Caco-2 (cell line): ENCODE measurements around the gene TMEM106A. TPM values are rescaled to one million over a fixed set of nuclear protein-coding genes. Genes with fewer than 3 reads are reported as not detected.
"Not testable (repeated sequence)": the region's sequence is repeated elsewhere in the genome, so short reads cannot be mapped to it uniquely, and the experiment has no call there.

ENCODE experiments used
- BruUV-seq: library from RNA; stranded (reverse); fragments of 400-500 nt; replicated peaks from 2 replicates; lab custom pipeline; 2021; lab: Mats Ljungman, UMichigan
- CTCF ChIA-PET: fragments of 300-600 bp; sonication (Branson Sonifier 250); formaldehyde crosslinking; loops from one replicate; lab custom pipeline; 2022; ENCODE audit warnings: antibody characterized with exemption; lab: Charles Lee
- POLR2A ChIA-PET: fragments of 300-600 bp; sonication (Branson Sonifier 250); formaldehyde crosslinking; loops from one replicate; lab custom pipeline; 2022; ENCODE audit warnings: antibody characterized with exemption; lab: Charles Lee
- DNase-seq, 2 experiments: peaks; one replicate each; pipeline versions ENCODE4 v3.0.0 to v3.0.0-alpha.2; 2020 to 2022
- H3K27me3 ChIP-seq: replicated peaks from 2 replicates; pipeline ENCODE4 v1.6.0; 2011; ENCODE audit warnings: low read length; ENCODE audit not compliant: control insufficient read depth, insufficient read depth
- H3K36me3 ChIP-seq: 2 replicates; pipeline ENCODE4 v1.5.1; 2011; ENCODE audit warnings: low read length; ENCODE audit not compliant: control insufficient read depth, insufficient read depth
- H3K4me1 ChIP-seq: fragments of 250-450 bp; sonication (Bioruptor Pico); 2 replicates; pipeline ENCODE4 v1.5.1; 2020; ENCODE audit warnings: mild to moderate bottlenecking
- H3K4me3 ChIP-seq: 2 replicates; pipeline ENCODE4 v1.5.1; 2011; ENCODE audit warnings: low read depth, mild to moderate bottlenecking, control low read depth, low read length
- H3K9me3 ChIP-seq: fragments of 250-450 bp; sonication (Bioruptor Pico); 2 replicates; pipeline ENCODE4 v1.5.1; 2020; ENCODE audit warnings: mild to moderate bottlenecking, moderate library complexity
- H3K27ac Mint-ChIP-seq: one replicate; pipeline ENCODE4 v1.8.0; 2022; ENCODE audit warnings: mixed read lengths; ENCODE audit not compliant: unreplicated experiment
- H3K27me3 Mint-ChIP-seq: one replicate; pipeline ENCODE4 v1.8.0; 2022; ENCODE audit warnings: mixed read lengths; ENCODE audit not compliant: insufficient read depth, unreplicated experiment
- H3K36me3 Mint-ChIP-seq: one replicate; pipeline ENCODE4 v1.8.0; 2022; ENCODE audit warnings: mild to moderate bottlenecking, mixed read lengths; ENCODE audit not compliant: insufficient read depth, unreplicated experiment
- H3K4me1 Mint-ChIP-seq: one replicate; pipeline ENCODE4 v1.8.0; 2022; ENCODE audit warnings: low read depth, mixed read lengths; ENCODE audit not compliant: unreplicated experiment
- H3K4me3 Mint-ChIP-seq: one replicate; pipeline ENCODE4 v1.8.0; 2022; ENCODE audit warnings: mild to moderate bottlenecking, moderate library complexity, mixed read lengths; ENCODE audit not compliant: unreplicated experiment
- H3K9me3 Mint-ChIP-seq: one replicate; pipeline ENCODE4 v1.8.0; 2022; ENCODE audit warnings: mixed read lengths; ENCODE audit not compliant: unreplicated experiment
- intact Hi-C: fragments of 100-400 bp; cut with micrococcal nuclease; formaldehyde crosslinking; loops from one replicate; pipeline ENCODE4 v1.10.0; 2022; ENCODE audit not compliant: unreplicated experiment
- total RNA-seq: library from RNA; stranded (reverse); gene quantifications from 2 replicates; pipeline ENCODE4 v1.2.3, GENCODE V29; 2022
- TF ChIP-seq, protein P1 (sequence below), 2 experiments: fragments of 200-600 bp in 1 of 2; IDR thresholded peaks; 1 replicate in 1 of 2; 2 replicates in 1 of 2; pipeline versions ENCODE4 v1.5.1 to v1.8.0; 2011 to 2022; ENCODE audit warnings: antibody characterized with exemption in 1 of 2, control low read depth in 1 of 2, inconsistent platforms in 1 of 2, low read depth in 1 of 2, low read length in 1 of 2, mild to moderate bottlenecking in 1 of 2, moderate library complexity in 1 of 2; ENCODE audit not compliant: insufficient read depth in 1 of 2, severe bottlenecking in 1 of 2, unreplicated experiment in 1 of 2

Gene TMEM106A
- total RNA-seq, 1 experiment from 2014 or later = 8.0 TPM

DNA sequence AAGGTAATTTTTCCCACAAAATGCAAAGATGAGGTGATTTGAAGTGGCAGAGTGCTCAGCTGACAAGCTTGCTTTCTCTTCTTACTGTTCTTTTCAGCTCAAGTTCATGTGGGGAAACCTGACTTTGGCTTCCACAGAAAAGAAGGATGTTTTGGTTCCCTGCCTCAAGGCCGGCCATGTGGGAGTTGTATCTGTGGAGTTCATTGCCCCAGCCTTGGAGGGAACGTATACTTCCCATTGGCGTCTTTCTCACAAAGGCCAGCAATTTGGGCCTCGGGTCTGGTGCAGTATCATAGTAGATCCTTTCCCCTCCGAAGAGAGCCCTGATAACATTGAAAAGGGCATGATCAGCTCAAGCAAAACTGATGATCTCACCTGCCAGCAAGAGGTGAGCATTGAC is 18.4 kb upstream of the TMEM106A start:
- H3K4me1 ChIP-seq = no peaks in the 10 kb centered on the region
- peak in 1 of 2 experiments; percentile 1 for DNase-seq
- Mint-ChIP-seq H3K27ac (no peak overlapping the region), H3K4me3 (no peak overlapping the region), H3K27me3 (no peaks in the 10 kb centered on the region), H3K9me3 (no peaks in the 10 kb centered on the region), H3K4me1 (no peaks in the 10 kb centered on the region), H3K36me3 (peaks cover 65% of the 10 kb centered on the region)
- CTCF ChIA-PET = interaction anchor here (0.6 kb wide), 2 partner anchors 72 to 687 kb away, joined by 3 to 6 read pairs; no protein-coding TSS in a partner anchor
- H3K27me3 ChIP-seq = no peaks in the 10 kb centered on the region
- H3K36me3 ChIP-seq = peaks cover 6% of the 10 kb centered on the region
- POLR2A ChIA-PET = no interaction called here
- TF ChIP-seq, protein P1, sequence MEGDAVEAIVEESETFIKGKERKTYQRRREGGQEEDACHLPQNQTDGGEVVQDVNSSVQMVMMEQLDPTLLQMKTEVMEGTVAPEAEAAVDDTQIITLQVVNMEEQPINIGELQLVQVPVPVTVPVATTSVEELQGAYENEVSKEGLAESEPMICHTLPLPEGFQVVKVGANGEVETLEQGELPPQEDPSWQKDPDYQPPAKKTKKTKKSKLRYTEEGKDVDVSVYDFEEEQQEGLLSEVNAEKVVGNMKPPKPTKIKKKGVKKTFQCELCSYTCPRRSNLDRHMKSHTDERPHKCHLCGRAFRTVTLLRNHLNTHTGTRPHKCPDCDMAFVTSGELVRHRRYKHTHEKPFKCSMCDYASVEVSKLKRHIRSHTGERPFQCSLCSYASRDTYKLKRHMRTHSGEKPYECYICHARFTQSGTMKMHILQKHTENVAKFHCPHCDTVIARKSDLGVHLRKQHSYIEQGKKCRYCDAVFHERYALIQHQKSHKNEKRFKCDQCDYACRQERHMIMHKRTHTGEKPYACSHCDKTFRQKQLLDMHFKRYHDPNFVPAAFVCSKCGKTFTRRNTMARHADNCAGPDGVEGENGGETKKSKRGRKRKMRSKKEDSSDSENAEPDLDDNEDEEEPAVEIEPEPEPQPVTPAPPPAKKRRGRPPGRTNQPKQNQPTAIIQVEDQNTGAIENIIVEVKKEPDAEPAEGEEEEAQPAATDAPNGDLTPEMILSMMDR (IDR thresholded peaks at IDR 0.05; ENCODE audit: insufficient read depth in 1 of 2, low read depth in 1 of 2, low read length in 1 of 2, severe bottlenecking in 1 of 2, unreplicated experiment in 1 of 2) = no peak
- no peaks in the 10 kb centered on the region for H3K9me3 ChIP-seq
- H3K4me3 ChIP-seq = no peak overlapping the region
- no TSS peak for BruUV-seq
- intact Hi-C loops = no loop called here

DNA sequence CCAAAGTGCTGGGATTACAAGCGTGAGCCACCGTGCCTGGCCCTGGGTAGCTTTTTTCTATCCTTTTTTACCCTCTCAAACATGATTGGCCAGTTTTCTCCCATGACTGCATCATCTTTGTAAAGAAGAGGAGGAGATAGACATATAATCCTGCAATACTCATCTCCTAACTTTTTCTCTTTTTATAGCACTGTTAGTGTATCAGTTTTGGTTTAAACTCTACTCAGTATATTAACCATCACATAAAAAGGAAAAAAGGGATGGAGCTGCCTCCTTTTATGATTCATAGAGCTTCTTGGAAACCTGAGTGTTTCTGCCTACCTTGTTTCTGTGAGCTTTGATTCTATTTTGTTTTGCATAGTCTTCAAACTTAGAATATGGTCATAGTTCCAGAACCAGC is 12.0 kb upstream of the TMEM106A start:
- no peaks in the 10 kb centered on the region for H3K9me3 ChIP-seq
- POLR2A ChIA-PET = interaction anchor here (0.7 to 1.1 kb wide), 2 partner anchors 28 to 116 kb away, joined by 5 to 8 read pairs; no protein-coding TSS in a partner anchor
- no peaks in the 10 kb centered on the region for H3K27me3 ChIP-seq
- CTCF ChIA-PET = interaction anchor here (1.1 kb wide), 1 partner anchor 12 kb away, joined by 3 read pairs; the partner anchor contains the start of gene TMEM106A
- H3K4me3 ChIP-seq = no peak overlapping the region
- H3K4me1 ChIP-seq = no peaks in the 10 kb centered on the region
- intact Hi-C loops = no loop called here
- Mint-ChIP-seq H3K27me3 (no peaks in the 10 kb centered on the region), H3K27ac (no peak overlapping the region), H3K9me3 (no peaks in the 10 kb centered on the region), H3K4me1 (no peaks in the 10 kb centered on the region), H3K4me3 (no peak overlapping the region), H3K36me3 (peaks cover 71% of the 10 kb centered on the region)
- no peak for DNase-seq
- no TSS peak for BruUV-seq
- TF ChIP-seq, protein P1 (IDR thresholded peaks at IDR 0.05; ENCODE audit: insufficient read depth in 1 of 2, low read depth in 1 of 2, low read length in 1 of 2, severe bottlenecking in 1 of 2, unreplicated experiment in 1 of 2) = no peak
- H3K36me3 ChIP-seq = peaks cover 2% of the 10 kb centered on the region; the same call in 1 of the 2 replicates

DNA sequence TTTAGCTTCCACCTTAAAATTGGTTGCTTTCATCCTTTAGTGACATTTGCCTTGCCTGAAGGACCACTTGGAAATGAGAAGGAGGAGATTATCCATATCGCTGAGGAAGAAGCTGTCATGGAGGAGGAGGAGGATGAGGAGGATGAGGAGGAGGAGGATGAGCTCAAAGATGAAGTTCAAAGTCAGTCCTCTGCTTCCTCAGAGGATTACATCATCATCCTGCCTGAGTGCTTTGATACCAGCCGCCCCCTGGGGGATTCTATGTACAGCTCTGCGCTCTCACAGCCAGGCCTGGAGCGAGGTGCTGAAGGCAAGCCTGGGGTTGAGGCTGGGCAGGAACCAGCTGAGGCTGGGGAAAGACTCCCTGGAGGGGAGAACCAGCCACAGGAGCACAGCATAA is 11.5 kb upstream of the TMEM106A start:
- H3K36me3 ChIP-seq = peaks cover 2% of the 10 kb centered on the region; the same call in 1 of the 2 replicates
- H3K4me3 ChIP-seq = no peak overlapping the region
- H3K27me3 ChIP-seq = no peaks in the 10 kb centered on the region
- POLR2A ChIA-PET = interaction anchor here (0.7 to 1.1 kb wide), 2 partner anchors 28 to 116 kb away, joined by 5 to 8 read pairs; no protein-coding TSS in a partner anchor
- Mint-ChIP-seq H3K27me3 (no peaks in the 10 kb centered on the region), H3K36me3 (peaks cover 68% of the 10 kb centered on the region), H3K4me1 (no peaks in the 10 kb centered on the region), H3K9me3 (no peaks in the 10 kb centered on the region), H3K4me3 (no peak overlapping the region), H3K27ac (no peak overlapping the region)
- BruUV-seq = no TSS peak
- DNase-seq = no peak
- H3K4me1 ChIP-seq = no peaks in the 10 kb centered on the region
- H3K9me3 ChIP-seq = no peaks in the 10 kb centered on the region
- TF ChIP-seq, protein P1 (IDR thresholded peaks at IDR 0.05; ENCODE audit: insufficient read depth in 1 of 2, low read depth in 1 of 2, low read length in 1 of 2, severe bottlenecking in 1 of 2, unreplicated experiment in 1 of 2) = no peak
- intact Hi-C loops = no loop called here
- CTCF ChIA-PET = interaction anchor here (0.9 to 1.1 kb wide), 2 partner anchors 12 to 17 kb away, joined by 3 read pairs; partner anchors contain the start of gene TMEM106A

DNA sequence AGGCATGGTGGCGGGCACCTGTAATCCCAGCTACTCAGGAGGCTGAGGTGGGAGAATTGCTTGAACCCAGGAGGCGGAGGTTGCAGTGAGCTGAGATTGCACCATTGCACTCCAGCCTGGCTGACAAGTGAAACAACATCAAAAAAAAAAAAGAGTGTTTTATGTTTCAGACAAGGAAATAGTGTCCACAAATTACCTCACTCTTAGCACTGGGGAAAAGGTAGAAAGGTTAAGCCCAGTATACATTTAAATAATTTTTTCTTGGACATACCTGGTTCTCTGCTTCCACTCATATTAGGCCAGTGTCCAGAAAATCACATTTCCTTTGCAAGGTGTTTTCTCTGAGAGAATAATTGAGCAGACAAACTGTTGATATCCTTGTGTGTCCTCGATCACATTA is 8.7 kb upstream of the TMEM106A start:
- H3K9me3 Mint-ChIP-seq, H3K4me3 Mint-ChIP-seq, H3K27me3 ChIP-seq, H3K36me3 ChIP-seq, DNase-seq, BruUV-seq, CTCF ChIA-PET, H3K4me3 ChIP-seq, intact Hi-C loops, H3K9me3 ChIP-seq, H3K27me3 Mint-ChIP-seq, H3K4me1 Mint-ChIP-seq, H3K4me1 ChIP-seq, H3K27ac Mint-ChIP-seq: not testable (repeated sequence)
- POLR2A ChIA-PET = interaction anchor here (0.6 to 1.0 kb wide), 3 partner anchors 9 to 152 kb away, joined by 3 to 12 read pairs (median 3); partner anchors contain the start of gene TMEM106A
- H3K36me3 Mint-ChIP-seq = peaks cover 74% of the 10 kb centered on the region
